Adrenal gland (tissue), 5 donors: ENCODE measurements around the gene WDR59.

Experiments
- CTCF ChIP-seq, 6 experiments: fragments of 450-650 bp in 4 of 6; fragments of 200-600 bp in 2 of 6; sonication (generic) in 1 of 6; IDR thresholded peaks; 1 replicate in 5 of 6; 2 replicates in 1 of 6; pipeline versions ENCODE4 v1.5.1 to v1.8.0; 2016 to 2021; ENCODE audit warnings: antibody characterized with exemption in 6 of 6, mild to moderate bottlenecking in 2 of 6, moderate library complexity in 1 of 6
- POLR2A ChIP-seq, 2 donors: fragments of 450-650 bp; IDR thresholded peaks; one replicate each; pipeline ENCODE4 v1.6.1; 2017; ENCODE audit warnings: antibody characterized with exemption in 2 of 2, mild to moderate bottlenecking in 2 of 2, moderate library complexity in 1 of 2
- donor health status: DM: no; HTN: no; CAD: no.

GRCh38 chr16:75021410-75021809 lies 36.5 kb upstream of the WDR59 start:
- TF ChIP-seq CTCF (IDR thresholded peaks at IDR 0.05) = no peak
- TF ChIP-seq POLR2A (IDR thresholded peaks at IDR 0.05) = no peak
